HEK293 (cell line): ENCODE results near the gene RIN2.

ENCODE experiments used
- SETDB1 ChIP-seq: IDR thresholded peaks from one replicate; pipeline ENCODE4 v1.6.1; 2017; ENCODE audit warnings: mild to moderate bottlenecking, low read length, moderate library complexity, mixed read lengths; ENCODE audit not compliant: insufficient read length
- ZBTB8A ChIP-seq: fragments of 450-650 bp; formaldehyde crosslinking; IDR thresholded peaks from 2 replicates; pipeline ENCODE4 v1.5.1; 2016; ENCODE audit warnings: missing biosample characterization, missing genetic modification characterization
- ZFP3 ChIP-seq: fragments of 450-650 bp; formaldehyde crosslinking; IDR thresholded peaks from 2 replicates; pipeline ENCODE4 v1.5.1; 2016; ENCODE audit warnings: low read depth, missing biosample characterization, missing genetic modification characterization
- ZFP69B ChIP-seq: fragments of 450-650 bp; formaldehyde crosslinking; IDR thresholded peaks from 2 replicates; pipeline ENCODE4 v1.5.1; 2016; ENCODE audit warnings: missing biosample characterization, missing genetic modification characterization
- ZNF121 ChIP-seq: fragments of 450-650 bp; formaldehyde crosslinking; IDR thresholded peaks from 2 replicates; pipeline ENCODE4 v1.5.1; 2016; ENCODE audit warnings: missing biosample characterization, missing genetic modification characterization
- ZNF211 ChIP-seq: fragments of 450-650 bp; formaldehyde crosslinking; IDR thresholded peaks from 2 replicates; pipeline ENCODE4 v1.5.1; 2016; ENCODE audit warnings: low read depth, missing biosample characterization, missing genetic modification characterization
- ZNF302 ChIP-seq: fragments of 450-650 bp; formaldehyde crosslinking; IDR thresholded peaks from 2 replicates; pipeline ENCODE4 v1.5.1; 2016; ENCODE audit warnings: missing biosample characterization, missing genetic modification characterization, low read depth
- ZNF777 ChIP-seq: fragments of 450-650 bp; formaldehyde crosslinking; IDR thresholded peaks from 2 replicates; pipeline ENCODE4 v1.5.1; 2017; ENCODE audit warnings: missing biosample characterization, missing genetic modification characterization, borderline replicate concordance
- TF ChIP-seq, protein P1 (sequence below): fragments of 450-650 bp; formaldehyde crosslinking; IDR thresholded peaks from 2 replicates; pipeline ENCODE4 v1.5.1; 2016; ENCODE audit warnings: missing biosample characterization, missing genetic modification characterization
- TF ChIP-seq, protein P2 (sequence below): fragments of 450-650 bp; formaldehyde crosslinking; IDR thresholded peaks from 2 replicates; pipeline ENCODE4 v1.5.1; 2016; ENCODE audit warnings: missing biosample characterization, missing genetic modification characterization

DNA sequence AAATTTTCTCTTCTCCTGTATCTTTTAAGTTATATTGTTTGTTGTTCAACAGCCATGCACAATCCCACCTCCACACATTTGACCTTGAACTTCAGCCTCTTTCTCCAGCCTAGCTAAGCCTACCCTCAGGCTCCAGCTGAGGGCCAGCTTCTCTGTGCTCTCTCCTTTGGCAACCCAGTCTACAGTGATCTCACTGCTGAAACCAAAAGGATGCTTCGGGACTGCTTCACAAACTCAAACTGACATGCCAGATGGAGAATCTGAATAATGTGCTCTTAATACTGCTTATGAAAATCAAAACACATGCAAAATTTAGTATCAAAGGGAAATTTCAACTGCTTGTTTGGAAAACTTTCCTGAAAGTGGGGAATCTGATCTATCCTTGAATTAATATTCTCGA is 16.1 kb upstream of the RIN2 start:
- TF ChIP-seq ZNF777: no peak
- no peak for TF ChIP-seq ZNF302 (tag by site-specific recombination)
- no peak for TF ChIP-seq SETDB1
- no peak for TF ChIP-seq ZNF211 (tag by site-specific recombination)
- TF ChIP-seq, protein P1, sequence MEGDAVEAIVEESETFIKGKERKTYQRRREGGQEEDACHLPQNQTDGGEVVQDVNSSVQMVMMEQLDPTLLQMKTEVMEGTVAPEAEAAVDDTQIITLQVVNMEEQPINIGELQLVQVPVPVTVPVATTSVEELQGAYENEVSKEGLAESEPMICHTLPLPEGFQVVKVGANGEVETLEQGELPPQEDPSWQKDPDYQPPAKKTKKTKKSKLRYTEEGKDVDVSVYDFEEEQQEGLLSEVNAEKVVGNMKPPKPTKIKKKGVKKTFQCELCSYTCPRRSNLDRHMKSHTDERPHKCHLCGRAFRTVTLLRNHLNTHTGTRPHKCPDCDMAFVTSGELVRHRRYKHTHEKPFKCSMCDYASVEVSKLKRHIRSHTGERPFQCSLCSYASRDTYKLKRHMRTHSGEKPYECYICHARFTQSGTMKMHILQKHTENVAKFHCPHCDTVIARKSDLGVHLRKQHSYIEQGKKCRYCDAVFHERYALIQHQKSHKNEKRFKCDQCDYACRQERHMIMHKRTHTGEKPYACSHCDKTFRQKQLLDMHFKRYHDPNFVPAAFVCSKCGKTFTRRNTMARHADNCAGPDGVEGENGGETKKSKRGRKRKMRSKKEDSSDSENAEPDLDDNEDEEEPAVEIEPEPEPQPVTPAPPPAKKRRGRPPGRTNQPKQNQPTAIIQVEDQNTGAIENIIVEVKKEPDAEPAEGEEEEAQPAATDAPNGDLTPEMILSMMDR (tag by site-specific recombination): no peak
- no peak for TF ChIP-seq ZFP3 (tag by site-specific recombination)
- TF ChIP-seq ZFP69B (tag by site-specific recombination): no peak
- TF ChIP-seq ZNF121 (tag by site-specific recombination): no peak
- TF ChIP-seq, protein P2, sequence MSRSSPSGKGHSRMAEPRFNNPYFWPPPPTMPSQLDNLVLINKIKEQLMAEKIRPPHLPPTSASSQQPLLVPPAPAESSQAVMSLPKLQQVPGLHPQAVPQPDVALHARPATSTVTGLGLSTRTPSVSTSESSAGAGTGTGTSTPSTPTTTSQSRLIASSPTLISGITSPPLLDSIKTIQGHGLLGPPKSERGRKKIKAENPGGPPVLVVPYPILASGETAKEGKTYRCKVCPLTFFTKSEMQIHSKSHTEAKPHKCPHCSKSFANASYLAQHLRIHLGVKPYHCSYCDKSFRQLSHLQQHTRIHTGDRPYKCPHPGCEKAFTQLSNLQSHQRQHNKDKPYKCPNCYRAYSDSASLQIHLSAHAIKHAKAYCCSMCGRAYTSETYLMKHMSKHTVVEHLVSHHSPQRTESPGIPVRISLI (tag by site-specific recombination): no peak
- no peak for TF ChIP-seq ZBTB8A (tag by site-specific recombination)
